CD14-positive monocyte (primary cell): ENCODE results near the gene SMU1. TPM values are rescaled to one million over a fixed set of nuclear protein-coding genes. Genes with fewer than 3 reads are reported as not detected.

Experiments used
- DNase-seq, 3 donors: peaks; one replicate each; pipeline ENCODE4 v3.0.0-alpha.2; 2011 to 2022
- H2AFZ ChIP-seq: 2 replicates; pipeline ENCODE4 v1.6.0; 2012; ENCODE audit warnings: mild to moderate bottlenecking, low read depth, low read length, inconsistent platforms; ENCODE audit not compliant: insufficient read depth, poor library complexity, severe bottlenecking
- H3K27ac ChIP-seq, 2 donors: 1 replicate in 1 of 2; 2 replicates in 1 of 2; pipeline ENCODE4 v1.5.1; 2012 to 2013; ENCODE audit warnings: low read length in 2 of 2, control low read depth in 1 of 2, inconsistent platforms in 1 of 2, low read depth in 1 of 2, mild to moderate bottlenecking in 1 of 2
- H3K27me3 ChIP-seq, 2 donors: one replicate each; pipeline versions ENCODE4 v1.6.0 to v1.6.1; 2011 to 2013; ENCODE audit warnings: low read length in 2 of 2; ENCODE audit not compliant: control insufficient read depth in 2 of 2, insufficient read depth in 2 of 2
- H3K36me3 ChIP-seq, 2 donors: replicated peaks in 1 of 2; 1 replicate in 1 of 2; 2 replicates in 1 of 2; pipeline versions ENCODE4 v1.5.1 to v1.6.1; 2012 to 2013; ENCODE audit warnings: low read length in 2 of 2, control low read depth in 1 of 2, inconsistent platforms in 1 of 2, mild to moderate bottlenecking in 1 of 2; ENCODE audit not compliant: insufficient read depth in 2 of 2, control insufficient read depth in 1 of 2
- H3K4me1 ChIP-seq, 2 donors: 1 replicate in 1 of 2; 2 replicates in 1 of 2; pipeline versions ENCODE4 v1.5.1 to v1.6.1; 2012 to 2013; ENCODE audit warnings: low read length in 2 of 2, control low read depth in 1 of 2, inconsistent platforms in 1 of 2, mild to moderate bottlenecking in 1 of 2, moderate library complexity in 1 of 2; ENCODE audit not compliant: insufficient read depth in 2 of 2, control insufficient read depth in 1 of 2
- H3K4me2 ChIP-seq: replicated peaks from 2 replicates; pipeline ENCODE3; 2012; ENCODE audit warnings: low read length, moderate library complexity, mild to moderate bottlenecking; ENCODE audit not compliant: poor library complexity, severe bottlenecking; ENCODE audit errors: extremely low read depth
- H3K4me3 ChIP-seq, 3 experiments: fragments of 200-600 bp in 1 of 3; sonication (generic) in 1 of 3; replicated peaks in 1 of 3; 1 replicate in 2 of 3; 2 replicates in 1 of 3; pipeline ENCODE4 v1.5.1; 2011 to 2013; ENCODE audit warnings: low read length in 3 of 3, mild to moderate bottlenecking in 3 of 3, control low read depth in 2 of 3, low read depth in 2 of 3, inconsistent platforms in 1 of 3, moderate library complexity in 1 of 3
- H3K79me2 ChIP-seq: 2 replicates; pipeline ENCODE4 v1.6.0; 2012; ENCODE audit warnings: mild to moderate bottlenecking, control low read depth, inconsistent platforms, low read length, moderate library complexity; ENCODE audit not compliant: insufficient read depth
- H3K9ac ChIP-seq: 2 replicates; pipeline ENCODE4 v1.6.0; 2017; ENCODE audit warnings: low read length, mild to moderate bottlenecking; ENCODE audit not compliant: insufficient read depth, poor library complexity, severe bottlenecking
- H3K9me3 ChIP-seq, 2 donors: replicated peaks in 1 of 2; 1 replicate in 1 of 2; 2 replicates in 1 of 2; pipeline versions ENCODE4 v1.5.1 to v1.6.1; 2012 to 2013; ENCODE audit warnings: low read length in 2 of 2, control low read depth in 1 of 2; ENCODE audit not compliant: control insufficient read depth in 1 of 2, insufficient read depth in 1 of 2
- H4K20me1 ChIP-seq: 2 replicates; pipeline ENCODE4 v1.6.0; 2012; ENCODE audit warnings: mild to moderate bottlenecking, low read length, control low read depth, moderate library complexity; ENCODE audit not compliant: insufficient read depth
- H3K27ac Mint-ChIP-seq, 7 donors: one replicate each; pipeline ENCODE4 v1.8.0; 2020; ENCODE audit warnings: mild to moderate bottlenecking in 7 of 7, mixed read lengths in 7 of 7, moderate library complexity in 6 of 7, inconsistent platforms in 2 of 7
- H3K27me3 Mint-ChIP-seq, 3 donors: one replicate each; pipeline ENCODE4 v1.8.0; 2021 to 2022; ENCODE audit warnings: low read depth in 3 of 3, mild to moderate bottlenecking in 3 of 3, mixed read lengths in 3 of 3, moderate library complexity in 3 of 3, inconsistent platforms in 1 of 3
- H3K36me3 Mint-ChIP-seq, 2 donors: one replicate each; pipeline ENCODE4 v1.8.0; 2020; ENCODE audit warnings: mixed read lengths in 2 of 2, inconsistent platforms in 1 of 2, mild to moderate bottlenecking in 1 of 2
- H3K4me1 Mint-ChIP-seq: one replicate; pipeline ENCODE4 v1.8.0; 2020; ENCODE audit warnings: mild to moderate bottlenecking, mixed read lengths
- H3K4me3 Mint-ChIP-seq, 2 donors: one replicate each; pipeline ENCODE4 v1.8.0; 2020; ENCODE audit warnings: mild to moderate bottlenecking in 2 of 2, mixed read lengths in 2 of 2, moderate library complexity in 1 of 2
- H3K9me3 Mint-ChIP-seq, 7 donors: one replicate each; pipeline ENCODE4 v1.8.0; 2020 to 2022; ENCODE audit warnings: mixed read lengths in 7 of 7, mild to moderate bottlenecking in 6 of 7, moderate library complexity in 6 of 7, inconsistent platforms in 2 of 7
- WGBS: methylation state at CpG from one replicate; pipeline ENCODE4 v1.1.5; 2013; ENCODE audit warnings: missing lambda C conversion rate; ENCODE audit not compliant: insufficient coverage; 5-methylcytosine and 5-hydroxymethylcytosine counted together
- intact Hi-C, 2 donors: fragments of 100-400 bp; cut with micrococcal nuclease; formaldehyde crosslinking; loops; one replicate each; pipeline versions ENCODE4 v1.15.0 to v1.15.1; 2023
- polyA plus RNA-seq, 3 donors: library from polyadenylated mRNA; depleted of rRNA in 1 of 3; unstranded in 2 of 3; stranded (reverse) in 1 of 3; fragments of 300-500 nt in 2 of 3; fragments of >200 nt in 1 of 3; fragmentation: Illumina TruSeq in 2 of 3; gene quantifications; 1 replicate in 2 of 3; 2 replicates in 1 of 3; pipeline ENCODE4 v1.2.3, GENCODE V29; 2012 to 2021
- TF ChIP-seq, protein P1 (sequence below): fragments of 200-600 bp; IDR thresholded peaks from one replicate; pipeline ENCODE4 v1.8.0; 2022; ENCODE audit warnings: antibody characterized with exemption, mild to moderate bottlenecking

Gene SMU1
- polyA plus RNA-seq, 3 donors = 8.0 to 21.7 (median 19.3) TPM

DNA sequence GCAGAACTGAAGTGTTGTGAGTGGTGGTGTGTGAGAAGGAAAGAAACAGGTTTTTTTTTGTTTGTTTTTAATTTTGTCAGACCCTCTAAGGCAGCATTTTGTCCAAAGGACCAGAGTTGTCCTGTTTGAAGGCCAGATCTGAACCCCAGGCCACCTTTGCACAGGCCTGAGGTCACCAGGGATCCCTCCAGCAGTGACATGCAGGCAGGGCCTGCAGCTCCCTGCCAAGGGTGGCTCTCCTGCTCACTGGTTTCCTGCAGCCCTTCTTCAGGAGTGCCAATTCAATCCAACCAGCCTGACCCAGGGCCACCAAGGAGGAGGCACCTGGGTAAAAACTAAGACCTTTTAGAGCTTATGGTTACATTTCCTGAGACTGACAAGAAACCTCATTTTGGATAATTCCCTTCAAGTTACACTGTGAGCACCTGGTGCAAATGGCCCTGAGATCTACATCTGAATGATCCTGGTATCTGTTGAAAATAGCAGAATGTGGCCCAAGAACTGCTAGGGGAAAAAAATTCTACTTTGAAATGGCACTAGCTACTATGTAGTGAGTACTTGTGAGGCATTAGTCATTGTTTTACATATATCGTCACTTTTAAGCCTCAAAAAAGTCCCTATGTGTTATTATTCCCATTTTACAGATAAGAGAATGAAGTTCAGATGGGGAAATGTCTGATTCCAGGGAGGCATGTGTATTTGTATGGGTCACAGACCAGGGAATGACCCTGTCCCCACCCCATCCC lies 33.5 kb upstream of the SMU1 start:
- Mint-ChIP-seq H3K36me3 (peaks cover 58% of the 10 kb centered on the region in 2 donors), H3K9me3 (no peaks in the 10 kb centered on the region), H3K27me3 (peaks cover 1 to 4% (median 2%) of the 10 kb centered on the region in 3 donors), H3K27ac (peak overlapping the region in 3 of 7 donors; percentile 18 to 83 (median 24)), H3K4me3 (no peak overlapping the region), H3K4me1 (peaks cover 5% of the 10 kb centered on the region)
- no peak overlapping the region for H3K4me2 ChIP-seq
- H3K27ac ChIP-seq = peak overlapping the region in 1 of 2 donors; percentile 6
- DNase-seq = no peak
- no peaks in the 10 kb centered on the region for H3K4me1 ChIP-seq
- no peak overlapping the region for H3K4me3 ChIP-seq
- intact Hi-C loops = no loop called here
- peaks cover 4% of the 10 kb centered on the region for H3K79me2 ChIP-seq
- H2AFZ ChIP-seq = no peak overlapping the region
- H4K20me1 ChIP-seq = peaks cover 61% of the 10 kb centered on the region
- H3K9me3 ChIP-seq = no peaks in the 10 kb centered on the region
- no peaks in the 10 kb centered on the region for H3K27me3 ChIP-seq
- no CpG with 5 or more reads among the region's 1 CpG for WGBS
- peaks cover 37 to 63% of the 10 kb centered on the region in 2 donors for H3K36me3 ChIP-seq
- TF ChIP-seq, protein P1, sequence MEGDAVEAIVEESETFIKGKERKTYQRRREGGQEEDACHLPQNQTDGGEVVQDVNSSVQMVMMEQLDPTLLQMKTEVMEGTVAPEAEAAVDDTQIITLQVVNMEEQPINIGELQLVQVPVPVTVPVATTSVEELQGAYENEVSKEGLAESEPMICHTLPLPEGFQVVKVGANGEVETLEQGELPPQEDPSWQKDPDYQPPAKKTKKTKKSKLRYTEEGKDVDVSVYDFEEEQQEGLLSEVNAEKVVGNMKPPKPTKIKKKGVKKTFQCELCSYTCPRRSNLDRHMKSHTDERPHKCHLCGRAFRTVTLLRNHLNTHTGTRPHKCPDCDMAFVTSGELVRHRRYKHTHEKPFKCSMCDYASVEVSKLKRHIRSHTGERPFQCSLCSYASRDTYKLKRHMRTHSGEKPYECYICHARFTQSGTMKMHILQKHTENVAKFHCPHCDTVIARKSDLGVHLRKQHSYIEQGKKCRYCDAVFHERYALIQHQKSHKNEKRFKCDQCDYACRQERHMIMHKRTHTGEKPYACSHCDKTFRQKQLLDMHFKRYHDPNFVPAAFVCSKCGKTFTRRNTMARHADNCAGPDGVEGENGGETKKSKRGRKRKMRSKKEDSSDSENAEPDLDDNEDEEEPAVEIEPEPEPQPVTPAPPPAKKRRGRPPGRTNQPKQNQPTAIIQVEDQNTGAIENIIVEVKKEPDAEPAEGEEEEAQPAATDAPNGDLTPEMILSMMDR = no peak
- H3K9ac ChIP-seq = no peak overlapping the region

DNA sequence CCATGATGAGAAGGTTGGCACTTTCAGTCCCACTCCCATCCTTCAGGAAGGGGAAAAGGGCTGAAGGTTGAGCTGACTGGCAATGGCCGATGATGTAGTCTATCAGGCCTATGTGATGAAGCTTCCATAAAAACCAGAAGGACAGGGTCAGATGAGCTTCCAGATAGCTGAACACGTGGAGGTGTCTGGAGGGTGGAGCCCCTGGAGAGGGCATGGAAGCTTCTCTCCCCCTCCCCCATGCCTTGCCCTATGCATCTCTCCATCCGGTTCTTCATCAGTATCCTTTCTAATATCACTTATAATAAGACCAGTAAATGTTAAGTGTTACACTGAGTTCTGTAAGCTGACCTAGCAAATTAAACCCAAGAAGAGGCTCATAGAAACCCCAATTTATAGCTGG lies 32.6 kb upstream of the SMU1 start:
- Histone ChIP-seq H4K20me1 (peaks cover 53% of the 10 kb centered on the region), H3K36me3 (peaks cover 29 to 54% of the 10 kb centered on the region in 2 donors), H3K4me1 (no peaks in the 10 kb centered on the region), H3K27ac (peak overlapping the region in 1 of 2 donors; percentile 6), H3K27me3 (no peaks in the 10 kb centered on the region), H2AFZ (no peak overlapping the region), H3K9ac (no peak overlapping the region), H3K4me2 (no peak overlapping the region), H3K4me3 (no peak overlapping the region), H3K9me3 (no peaks in the 10 kb centered on the region), H3K79me2 (peaks cover 4% of the 10 kb centered on the region)
- Mint-ChIP-seq H3K4me1 (peaks cover 5% of the 10 kb centered on the region), H3K9me3 (peaks cover 0 to under 1% (median 0%) of the 10 kb centered on the region in 7 donors), H3K36me3 (peaks cover 49% of the 10 kb centered on the region in 2 donors), H3K27me3 (peaks cover 1 to 4% (median 2%) of the 10 kb centered on the region in 3 donors), H3K27ac (peak overlapping the region in 4 of 7 donors; percentile 13 to 66 (median 42)), H3K4me3 (no peak overlapping the region)
- TF ChIP-seq, protein P1 = no peak
- no peak for DNase-seq
- WGBS = no CpG with 5 or more reads among the region's 3 CpGs
- intact Hi-C loops = no loop called here
